DOHH2 (cell line): Measurements from ENCODE around the gene ZNF22.

Experiments used
- CTCF ChIP-seq: fragments of 200-600 bp; sonication (generic); IDR thresholded peaks from one replicate; pipeline ENCODE4 v1.5.1; 2014; ENCODE audit warnings: antibody characterized with exemption, mild to moderate bottlenecking, low read depth, low read length; ENCODE audit not compliant: poor library complexity, severe bottlenecking
- EZH2phosphoT487 ChIP-seq: fragments of 200-600 bp; sonication (generic); IDR thresholded peaks from 2 replicates; pipeline ENCODE4 v1.6.1; 2017; ENCODE audit warnings: borderline replicate concordance, mild to moderate bottlenecking, antibody characterized with exemption, low read length, moderate library complexity, mixed read lengths

GRCh38 chr10:44959247-44960087 is 41.3 kb upstream of the ZNF22 start, which contains the start of gene RASSF4:
- TF ChIP-seq CTCF (no peak), EZH2phosphoT487 (no peak)
